B cell (primary cell): Measurements from ENCODE around the gene FCN2. TPM values are rescaled to one million over a fixed set of nuclear protein-coding genes. Genes with fewer than 3 reads are reported as not detected.

Source experiments
- ATAC-seq: fragments of 200-7000 bp; cut with Tn5 transposase; one replicate; pipeline ENCODE4 v1.10.0; 2021; ENCODE audit warnings: low read depth, mild to moderate bottlenecking, moderate number of reproducible peaks, moderate library complexity
- CTCF ChIA-PET: fragments of 350-600 bp; sonication (Branson Sonifier 250); formaldehyde crosslinking; loops from one replicate; lab custom pipeline; 2021; ENCODE audit warnings: antibody characterized with exemption, inconsistent platforms; lab: Charles Lee
- POLR2A ChIA-PET: fragments of 350-600 bp; sonication (Branson Sonifier 250); formaldehyde crosslinking; loops from one replicate; lab custom pipeline; 2021; ENCODE audit warnings: antibody characterized with exemption; lab: Charles Lee
- DNase-seq: peaks from one replicate; pipeline ENCODE4 v3.0.0; 2013
- H2AFZ ChIP-seq: 2 replicates; pipeline ENCODE4 v1.6.1; 2012; ENCODE audit warnings: mild to moderate bottlenecking, low read depth, low read length; ENCODE audit not compliant: insufficient read depth, poor library complexity, severe bottlenecking
- H3K27ac ChIP-seq, 2 donors: 1 replicate in 1 of 2; 2 replicates in 1 of 2; pipeline ENCODE4 v1.5.1; 2012 to 2013; ENCODE audit warnings: low read length in 2 of 2, mild to moderate bottlenecking in 2 of 2, moderate library complexity in 1 of 2
- H3K27me3 ChIP-seq, 4 experiments: fragments of 200-600 bp in 1 of 4; sonication (generic) in 1 of 4; replicated peaks in 1 of 4; 1 replicate in 2 of 4; 2 replicates in 2 of 4; pipeline versions ENCODE4 v1.6.1 to v1.7.0; 2013 to 2016; ENCODE audit warnings: low read length in 3 of 4, mild to moderate bottlenecking in 2 of 4, mixed read lengths in 1 of 4, moderate library complexity in 1 of 4; ENCODE audit not compliant: insufficient read depth in 4 of 4, control insufficient read depth in 3 of 4; ENCODE audit errors: control extremely low read depth in 1 of 4
- H3K36me3 ChIP-seq, 2 experiments: replicated peaks in 1 of 2; 1 replicate in 1 of 2; 2 replicates in 1 of 2; pipeline versions ENCODE4 v1.6.1 to v1.7.1; 2013; ENCODE audit warnings: low read length in 1 of 2; ENCODE audit not compliant: insufficient read depth in 2 of 2, control insufficient read depth in 1 of 2; ENCODE audit errors: control extremely low read depth in 1 of 2, extremely low read depth in 1 of 2
- H3K4me1 ChIP-seq, 2 donors: fragments of 200-600 bp in 1 of 2; sonication (generic) in 1 of 2; 1 replicate in 1 of 2; 2 replicates in 1 of 2; pipeline versions ENCODE4 v1.5.1 to v1.6.1; 2013 to 2017; ENCODE audit warnings: low read length in 2 of 2; ENCODE audit not compliant: control insufficient read depth in 2 of 2, insufficient read depth in 2 of 2
- H3K4me2 ChIP-seq: replicated peaks from 2 replicates; pipeline ENCODE3; 2012; ENCODE audit warnings: mild to moderate bottlenecking, low read depth, low read length; ENCODE audit not compliant: poor library complexity, severe bottlenecking
- H3K4me3 ChIP-seq, 5 experiments: fragments of 200-600 bp in 1 of 5; sonication (generic) in 1 of 5; 1 replicate in 3 of 5; 2 replicates in 2 of 5; pipeline versions ENCODE4 v1.5.1 to v1.7.0; 2011 to 2016; ENCODE audit warnings: low read length in 4 of 5, mild to moderate bottlenecking in 4 of 5, low read depth in 2 of 5, control low read depth in 1 of 5, moderate library complexity in 1 of 5; ENCODE audit not compliant: insufficient read depth in 1 of 5; ENCODE audit errors: control extremely low read depth in 1 of 5, extremely low read depth in 1 of 5
- H3K79me2 ChIP-seq: fragments of 200-600 bp; sonication (generic); one replicate; pipeline ENCODE4 v1.6.0; 2016; ENCODE audit warnings: low read length; ENCODE audit not compliant: control insufficient read depth, insufficient read depth
- H3K9ac ChIP-seq: fragments of 200-600 bp; sonication (generic); 2 replicates; pipeline ENCODE4 v1.6.1; 2017; ENCODE audit warnings: mild to moderate bottlenecking, low read length, moderate library complexity
- H3K9me3 ChIP-seq, 3 donors: one replicate each; pipeline versions ENCODE4 v1.6.1 to v1.7.1; 2013; ENCODE audit warnings: low read length in 2 of 3; ENCODE audit not compliant: control insufficient read depth in 2 of 3, insufficient read depth in 1 of 3; ENCODE audit errors: control extremely low read depth in 1 of 3
- H4K20me1 ChIP-seq: 2 replicates; pipeline ENCODE4 v1.6.0; 2012; ENCODE audit warnings: mild to moderate bottlenecking, low read length; ENCODE audit not compliant: insufficient read depth, control insufficient read depth, poor library complexity, severe bottlenecking
- H3K27ac Mint-ChIP-seq: one replicate; pipeline ENCODE4 v1.8.0; 2021; ENCODE audit warnings: mixed read lengths
- H3K27me3 Mint-ChIP-seq: one replicate; pipeline ENCODE4 v1.8.0; 2021; ENCODE audit warnings: mixed read lengths
- H3K4me1 Mint-ChIP-seq: one replicate; pipeline ENCODE4 v1.8.0; 2021; ENCODE audit warnings: mixed read lengths
- H3K4me3 Mint-ChIP-seq: one replicate; pipeline ENCODE4 v1.8.0; 2021; ENCODE audit warnings: mixed read lengths
- H3K9me3 Mint-ChIP-seq: one replicate; pipeline ENCODE4 v1.8.0; 2022; ENCODE audit warnings: mixed read lengths; ENCODE audit not compliant: insufficient read depth
- CTCF ChIP-seq: fragments of 200-600 bp; IDR thresholded peaks from one replicate; pipeline ENCODE4 v1.8.0; 2022; ENCODE audit warnings: antibody characterized with exemption, mild to moderate bottlenecking
- EZH2 ChIP-seq: IDR thresholded peaks from 2 replicates; pipeline ENCODE4 v1.6.1; 2012; ENCODE audit warnings: borderline replicate concordance, low read depth, mild to moderate bottlenecking, moderate library complexity, low read length; ENCODE audit not compliant: insufficient read depth, poor library complexity, severe bottlenecking
- WGBS: methylation state at CpG from one replicate; pipeline ENCODE4 v1.1.5; 2013; ENCODE audit warnings: missing lambda C conversion rate; ENCODE audit not compliant: insufficient coverage; 5-methylcytosine and 5-hydroxymethylcytosine counted together
- intact Hi-C: fragments of 100-400 bp; cut with micrococcal nuclease; formaldehyde crosslinking; loops from one replicate; pipeline ENCODE4 v1.10.0; 2022
- polyA plus RNA-seq: library from polyadenylated mRNA; depleted of rRNA; stranded (reverse); fragments of >200 nt; gene quantifications from 2 replicates; pipeline ENCODE4 v1.2.3, GENCODE V29; 2012
- total RNA-seq, 2 donors: library from RNA; stranded (reverse); fragments of 120-200 nt in 1 of 2; gene quantifications; 1 replicate in 1 of 2; 2 replicates in 1 of 2; pipeline versions ENCODE4 v1.2.3 to v1.2.4, GENCODE V29; 2013 to 2022

The FCN2 gene
- total and polyA plus RNA-seq, 2 donors (not counting 1 experiment from before 2014, with no cell fraction given), result not detected

DNA sequence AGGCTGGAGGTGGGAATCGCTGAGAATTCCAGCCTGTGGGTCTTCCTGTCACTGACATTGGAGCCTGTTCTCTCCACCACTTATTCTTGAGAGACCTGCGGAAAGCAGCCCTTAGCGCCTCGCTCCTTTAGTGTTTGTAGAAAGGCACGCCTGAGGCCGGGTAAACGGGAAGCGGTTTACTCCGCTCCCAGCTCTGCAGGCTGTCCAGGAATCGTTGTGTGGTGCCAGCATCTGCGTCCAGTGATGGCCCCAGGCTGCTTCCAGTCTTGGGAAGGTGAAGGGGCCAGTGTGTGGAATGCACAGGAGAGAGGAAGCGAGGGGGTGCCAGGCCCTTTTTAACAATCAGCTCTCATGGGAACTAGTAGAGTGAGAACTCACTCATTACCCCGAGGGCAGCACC, 44.6 kb upstream of the FCN2 start:
- Histone ChIP-seq H3K4me2 (no peak overlapping the region), H3K27me3 (no peaks in the 10 kb centered on the region), H3K4me1 (no peaks in the 10 kb centered on the region), H3K9ac (no peak overlapping the region), H2AFZ (no peak overlapping the region), H4K20me1 (no peaks in the 10 kb centered on the region), H3K9me3 (peaks cover 0 to 4% (median 0%) of the 10 kb centered on the region in 3 donors), H3K4me3 (no peak overlapping the region), H3K79me2 (no peaks in the 10 kb centered on the region), H3K27ac (no peak overlapping the region), H3K36me3 (no peaks in the 10 kb centered on the region)
- Mint-ChIP-seq H3K27me3 (no peaks in the 10 kb centered on the region), H3K4me3 (no peak overlapping the region), H3K27ac (no peak overlapping the region), H3K9me3 (no peaks in the 10 kb centered on the region), H3K4me1 (no peaks in the 10 kb centered on the region)
- TF ChIP-seq EZH2 (no peak), CTCF (no peak)
- ATAC-seq (no peak), DNase-seq (no peak)
- ChIA-PET POLR2A (no interaction called here), CTCF (no interaction called here)
- WGBS, result 98% methylated on average over 11 of the region's 13 CpGs
- intact Hi-C loops, result no loop called here

- CTCF ChIA-PET, result no interaction called here
- Histone ChIP-seq H3K9me3 (peaks cover 0 to 4% (median 0%) of the 10 kb centered on the region in 3 donors), H3K4me2 (no peak overlapping the region), H3K36me3 (no peaks in the 10 kb centered on the region), H3K4me3 (no peak overlapping the region), H3K27ac (no peak overlapping the region), H3K79me2 (no peaks in the 10 kb centered on the region), H3K4me1 (no peaks in the 10 kb centered on the region), H3K9ac (no peak overlapping the region), H3K27me3 (no peaks in the 10 kb centered on the region), H4K20me1 (no peaks in the 10 kb centered on the region), H2AFZ (no peak overlapping the region)
- DNase-seq, result no peak
- Mint-ChIP-seq H3K4me1 (no peaks in the 10 kb centered on the region), H3K27me3 (no peaks in the 10 kb centered on the region), H3K27ac (no peak overlapping the region), H3K4me3 (no peak overlapping the region), H3K9me3 (no peaks in the 10 kb centered on the region)
- WGBS, result 93% methylated on average over 19 of the region's 19 CpGs
- intact Hi-C loops, result no loop called here
- ATAC-seq, result no peak
- POLR2A ChIA-PET, result no interaction called here
- TF ChIP-seq EZH2 (no peak), CTCF (no peak)
These were observed 44.1 kb upstream of the FCN2 start for GRCh38 chr9:134836406-134836970.
